ENCODE results near the gene SPANXN4. TPM values are rescaled to one million over a fixed set of nuclear protein-coding genes. Genes with fewer than 3 reads are reported as not detected.

Gene SPANXN4
- total RNA-seq, 1 donor from 2014 or later: not detected

DNA sequence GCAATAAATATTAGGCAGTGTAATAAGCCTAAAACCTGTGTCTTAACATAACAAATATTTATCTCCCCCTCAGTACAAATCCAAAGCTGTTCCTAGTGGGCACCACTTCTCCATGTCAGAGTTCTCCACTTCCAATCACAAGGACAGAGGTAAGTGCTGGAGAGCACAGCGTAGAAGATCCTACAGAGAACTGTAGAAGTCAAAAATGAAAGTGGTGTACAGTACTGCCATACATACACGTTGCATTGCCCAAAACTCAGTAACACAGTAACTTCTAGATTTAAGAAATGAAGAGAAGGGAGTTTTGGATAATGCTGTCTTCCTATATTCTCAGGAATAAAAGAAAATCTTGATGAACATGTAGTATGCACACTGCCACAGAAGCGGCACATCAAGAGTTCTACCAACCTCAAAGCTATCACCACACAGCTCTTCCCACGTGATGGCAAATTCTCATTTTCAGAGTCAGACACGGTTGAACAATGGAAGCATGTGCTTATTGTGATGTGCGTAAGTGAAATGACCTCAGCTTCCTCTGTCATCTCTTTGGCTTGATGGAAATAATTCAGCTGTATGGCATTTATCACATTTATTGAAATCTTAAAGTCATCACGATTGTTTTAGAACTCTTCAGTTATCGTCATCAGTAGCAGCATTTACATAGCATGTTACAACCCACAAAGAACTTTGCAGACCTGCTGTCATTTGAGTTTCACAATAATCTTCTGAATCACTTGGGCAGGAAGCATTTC, 27.1 kb upstream of the SPANXN4 start:
- TF ChIP-seq, protein P1, sequence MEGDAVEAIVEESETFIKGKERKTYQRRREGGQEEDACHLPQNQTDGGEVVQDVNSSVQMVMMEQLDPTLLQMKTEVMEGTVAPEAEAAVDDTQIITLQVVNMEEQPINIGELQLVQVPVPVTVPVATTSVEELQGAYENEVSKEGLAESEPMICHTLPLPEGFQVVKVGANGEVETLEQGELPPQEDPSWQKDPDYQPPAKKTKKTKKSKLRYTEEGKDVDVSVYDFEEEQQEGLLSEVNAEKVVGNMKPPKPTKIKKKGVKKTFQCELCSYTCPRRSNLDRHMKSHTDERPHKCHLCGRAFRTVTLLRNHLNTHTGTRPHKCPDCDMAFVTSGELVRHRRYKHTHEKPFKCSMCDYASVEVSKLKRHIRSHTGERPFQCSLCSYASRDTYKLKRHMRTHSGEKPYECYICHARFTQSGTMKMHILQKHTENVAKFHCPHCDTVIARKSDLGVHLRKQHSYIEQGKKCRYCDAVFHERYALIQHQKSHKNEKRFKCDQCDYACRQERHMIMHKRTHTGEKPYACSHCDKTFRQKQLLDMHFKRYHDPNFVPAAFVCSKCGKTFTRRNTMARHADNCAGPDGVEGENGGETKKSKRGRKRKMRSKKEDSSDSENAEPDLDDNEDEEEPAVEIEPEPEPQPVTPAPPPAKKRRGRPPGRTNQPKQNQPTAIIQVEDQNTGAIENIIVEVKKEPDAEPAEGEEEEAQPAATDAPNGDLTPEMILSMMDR (IDR thresholded peaks at IDR 0.05; ENCODE audit: unreplicated experiment): no peak
- DNase-seq (ENCODE audit: low spot score): no peak
- H3K27ac Mint-ChIP-seq (ENCODE audit: unreplicated experiment): no peak overlapping the region
- H3K36me3 Mint-ChIP-seq (ENCODE audit: low read depth, unreplicated experiment): no peaks in the 10 kb centered on the region
- no peaks in the 10 kb centered on the region for H3K9me3 Mint-ChIP-seq (ENCODE audit: unreplicated experiment)
- H3K27me3 Mint-ChIP-seq (ENCODE audit: unreplicated experiment): peaks cover 1% of the 10 kb centered on the region
- no peak overlapping the region for H3K4me3 Mint-ChIP-seq (ENCODE audit: unreplicated experiment)
- H3K4me1 Mint-ChIP-seq (ENCODE audit: unreplicated experiment): no peaks in the 10 kb centered on the region

- H3K4me3 Mint-ChIP-seq (ENCODE audit: unreplicated experiment): no peak overlapping the region
- H3K27me3 Mint-ChIP-seq (ENCODE audit: unreplicated experiment): no peaks in the 10 kb centered on the region
- no peaks in the 10 kb centered on the region for H3K9me3 Mint-ChIP-seq (ENCODE audit: unreplicated experiment)
- no peak overlapping the region for H3K27ac Mint-ChIP-seq (ENCODE audit: unreplicated experiment)
- no peaks in the 10 kb centered on the region for H3K36me3 Mint-ChIP-seq (ENCODE audit: low read depth, unreplicated experiment)
- TF ChIP-seq, protein P1 (IDR thresholded peaks at IDR 0.05; ENCODE audit: unreplicated experiment): no peak
- DNase-seq (ENCODE audit: low spot score): no peak
- H3K4me1 Mint-ChIP-seq (ENCODE audit: unreplicated experiment): no peaks in the 10 kb centered on the region
Measured at GRCh38 chrX:142999199-142999701, 26.5 kb upstream of the SPANXN4 start.

DNA sequence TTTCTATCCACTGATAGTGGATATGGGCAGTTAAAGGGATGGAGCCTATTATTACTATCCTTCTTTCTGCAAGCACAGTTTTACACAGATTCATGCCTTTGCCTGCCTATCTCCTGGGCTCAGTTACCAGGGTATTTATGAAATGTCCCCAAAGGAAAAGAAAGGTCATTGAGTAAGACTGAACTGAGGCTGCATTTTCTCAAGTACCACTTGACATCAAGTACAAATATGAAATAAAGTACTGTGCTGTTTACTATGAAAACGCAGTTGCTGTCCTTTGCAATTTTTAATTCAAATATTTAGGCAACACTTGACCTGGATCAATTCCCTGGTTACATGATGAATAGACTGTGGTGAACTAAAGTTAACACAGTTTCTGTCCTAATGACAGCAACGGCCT, 23.5 kb upstream of the SPANXN4 start:
- no peak for DNase-seq (ENCODE audit: low spot score)
- no peak overlapping the region for H3K27ac Mint-ChIP-seq (ENCODE audit: unreplicated experiment)
- no peaks in the 10 kb centered on the region for H3K4me1 Mint-ChIP-seq (ENCODE audit: unreplicated experiment)
- H3K27me3 Mint-ChIP-seq (ENCODE audit: unreplicated experiment): no peaks in the 10 kb centered on the region
- no peaks in the 10 kb centered on the region for H3K9me3 Mint-ChIP-seq (ENCODE audit: unreplicated experiment)
- no peak overlapping the region for H3K4me3 Mint-ChIP-seq (ENCODE audit: unreplicated experiment)
- TF ChIP-seq, protein P1 (IDR thresholded peaks at IDR 0.05; ENCODE audit: unreplicated experiment): no peak
- no peaks in the 10 kb centered on the region for H3K36me3 Mint-ChIP-seq (ENCODE audit: low read depth, unreplicated experiment)

GRCh38 chrX:143017272-143017671, 8.5 kb upstream of the SPANXN4 start:
- H3K27me3 Mint-ChIP-seq (ENCODE audit: unreplicated experiment): no peaks in the 10 kb centered on the region
- H3K36me3 Mint-ChIP-seq (ENCODE audit: low read depth, unreplicated experiment): no peaks in the 10 kb centered on the region
- no peak for DNase-seq (ENCODE audit: low spot score)
- H3K9me3 Mint-ChIP-seq (ENCODE audit: unreplicated experiment): no peaks in the 10 kb centered on the region
- no peaks in the 10 kb centered on the region for H3K4me1 Mint-ChIP-seq (ENCODE audit: unreplicated experiment)
- H3K27ac Mint-ChIP-seq (ENCODE audit: unreplicated experiment): no peak overlapping the region
- TF ChIP-seq, protein P1 (IDR thresholded peaks at IDR 0.05; ENCODE audit: unreplicated experiment): no peak
- H3K4me3 Mint-ChIP-seq (ENCODE audit: unreplicated experiment): no peak overlapping the region

GRCh38 chrX:143027275-143027674, 1.5 kb downstream of the SPANXN4 start:
- TF ChIP-seq, protein P1 (IDR thresholded peaks at IDR 0.05; ENCODE audit: unreplicated experiment): no peak

More at GRCh38 chrX:143027275-143027674, 1.5 kb downstream of the SPANXN4 start:
- Mint-ChIP-seq H3K9me3 (ENCODE audit: unreplicated experiment) (no peaks in the 10 kb centered on the region), H3K27ac (ENCODE audit: unreplicated experiment) (no peak overlapping the region), H3K27me3 (ENCODE audit: unreplicated experiment) (no peaks in the 10 kb centered on the region), H3K36me3 (ENCODE audit: low read depth, unreplicated experiment) (no peaks in the 10 kb centered on the region), H3K4me3 (ENCODE audit: unreplicated experiment) (no peak overlapping the region), H3K4me1 (ENCODE audit: unreplicated experiment) (peaks cover 3% of the 10 kb centered on the region)
- DNase-seq (ENCODE audit: low spot score): no peak

Measured in endothelial cell (in vitro differentiated cells).